ENCODE data around the gene ZNF423. TPM values are rescaled to one million over a fixed set of nuclear protein-coding genes. Genes with fewer than 3 reads are reported as not detected.

ZNF423 gene
- total and polyA plus RNA-seq, 2 experiments from 2014 or later, result 12.3 to 22.2 TPM

- Histone ChIP-seq H3K36me3 (no peaks in the 10 kb centered on the region), H3K27me3 (no peaks in the 10 kb centered on the region), H3K27ac (no peak overlapping the region), H3K4me1 (ENCODE audit: low read depth) (peaks cover 24% of the 10 kb centered on the region), H3K4me3 (no peak overlapping the region), H3K9me3 (ENCODE audit: low read depth) (no peaks in the 10 kb centered on the region)
- TF ChIP-seq CTCF (IDR thresholded peaks at IDR 0.05; ENCODE audit: low read depth, low read length), result no peak
- DNase-seq (ENCODE audit: low read depth in 1 of 2, low spot score in 1 of 2), result no peak
Measured at GRCh38 chr16:49833796-49834530, 21.9 kb downstream of the ZNF423 start.

DNA sequence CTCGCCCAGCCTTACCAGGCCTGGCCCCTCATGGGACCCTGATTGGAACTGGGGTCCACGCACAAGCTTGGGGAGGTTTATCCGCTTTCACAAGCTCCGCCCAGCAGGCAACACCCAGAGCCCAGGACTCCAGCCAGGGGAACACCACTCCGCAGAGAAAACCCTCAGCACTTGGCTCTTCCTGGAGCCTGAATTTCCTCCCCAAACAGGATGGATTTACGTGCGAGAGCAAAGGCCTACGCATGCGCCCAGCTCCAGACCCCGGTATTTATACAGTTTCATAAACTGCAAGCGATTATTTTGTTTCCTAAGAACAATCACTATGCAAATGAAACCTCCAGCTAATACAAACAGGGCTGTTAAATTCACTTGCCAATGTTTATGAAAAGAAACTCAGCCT is 22.8 kb downstream of the ZNF423 start:
- Histone ChIP-seq H3K27me3 (no peaks in the 10 kb centered on the region), H3K36me3 (no peaks in the 10 kb centered on the region), H3K9me3 (ENCODE audit: low read depth) (no peaks in the 10 kb centered on the region), H3K4me3 (no peak overlapping the region), H3K4me1 (ENCODE audit: low read depth) (peaks cover 27% of the 10 kb centered on the region), H3K27ac (no peak overlapping the region)
- peak in 1 of 2 donors; percentile 69 for DNase-seq (ENCODE audit: low read depth in 1 of 2, low spot score in 1 of 2)
- TF ChIP-seq CTCF (IDR thresholded peaks at IDR 0.05; ENCODE audit: low read depth, low read length), result no peak

DNA sequence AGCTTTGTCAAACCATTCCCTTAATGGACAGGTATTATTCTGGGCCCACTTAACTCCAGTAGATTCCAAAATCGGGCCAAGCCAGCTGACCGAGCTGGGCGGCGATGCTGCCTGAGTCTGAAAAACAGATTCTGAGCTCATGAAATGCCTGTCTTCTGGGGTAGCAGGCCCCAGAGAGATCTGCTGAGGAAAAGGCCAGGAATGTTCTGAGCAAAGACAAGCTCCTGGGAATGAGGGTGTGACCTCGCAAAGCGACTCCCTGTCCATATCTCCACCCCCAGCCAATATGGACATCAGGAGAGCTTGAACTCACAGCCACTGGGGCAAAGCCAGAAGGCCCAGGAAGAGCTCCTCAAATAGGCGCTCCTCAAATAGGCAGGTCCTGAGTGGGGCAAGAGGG is 23.7 kb downstream of the ZNF423 start:
- TF ChIP-seq CTCF (IDR thresholded peaks at IDR 0.05; ENCODE audit: low read depth, low read length), result no peak
- Histone ChIP-seq H3K36me3 (no peaks in the 10 kb centered on the region), H3K4me1 (ENCODE audit: low read depth) (peaks cover 32% of the 10 kb centered on the region), H3K4me3 (no peak overlapping the region), H3K27me3 (no peaks in the 10 kb centered on the region), H3K27ac (no peak overlapping the region), H3K9me3 (ENCODE audit: low read depth) (no peaks in the 10 kb centered on the region)
- DNase-seq (ENCODE audit: low read depth in 1 of 2, low spot score in 1 of 2), result no peak

DNA sequence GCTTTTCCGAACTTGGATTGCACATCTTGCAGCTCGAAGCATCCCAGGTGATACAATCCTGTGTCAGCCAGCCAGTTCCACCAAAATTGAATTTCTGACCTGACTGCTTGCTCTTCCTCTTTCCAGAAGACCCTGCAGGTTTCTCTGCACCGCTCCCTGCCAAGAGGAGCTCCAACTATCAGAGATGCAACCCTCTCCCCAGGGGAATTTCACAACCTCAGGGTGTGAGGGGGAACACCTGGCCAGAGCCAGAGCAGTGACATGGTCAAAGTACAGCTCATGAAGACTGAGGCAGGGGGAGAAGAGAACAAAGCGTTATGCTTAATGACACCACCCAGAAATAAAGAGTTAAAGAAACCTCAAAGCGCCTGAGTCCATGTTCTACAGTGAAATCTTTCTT is 25.0 kb downstream of the ZNF423 start:
- no peak for DNase-seq (ENCODE audit: low read depth in 1 of 2, low spot score in 1 of 2)
- no peaks in the 10 kb centered on the region for H3K9me3 ChIP-seq (ENCODE audit: low read depth)
- peaks cover 27% of the 10 kb centered on the region for H3K4me1 ChIP-seq (ENCODE audit: low read depth)
- H3K27me3 ChIP-seq, result no peaks in the 10 kb centered on the region
- TF ChIP-seq CTCF (IDR thresholded peaks at IDR 0.05; ENCODE audit: low read depth, low read length), result no peak
- no peak overlapping the region for H3K4me3 ChIP-seq
- no peaks in the 10 kb centered on the region for H3K36me3 ChIP-seq
- no peak overlapping the region for H3K27ac ChIP-seq

DNA sequence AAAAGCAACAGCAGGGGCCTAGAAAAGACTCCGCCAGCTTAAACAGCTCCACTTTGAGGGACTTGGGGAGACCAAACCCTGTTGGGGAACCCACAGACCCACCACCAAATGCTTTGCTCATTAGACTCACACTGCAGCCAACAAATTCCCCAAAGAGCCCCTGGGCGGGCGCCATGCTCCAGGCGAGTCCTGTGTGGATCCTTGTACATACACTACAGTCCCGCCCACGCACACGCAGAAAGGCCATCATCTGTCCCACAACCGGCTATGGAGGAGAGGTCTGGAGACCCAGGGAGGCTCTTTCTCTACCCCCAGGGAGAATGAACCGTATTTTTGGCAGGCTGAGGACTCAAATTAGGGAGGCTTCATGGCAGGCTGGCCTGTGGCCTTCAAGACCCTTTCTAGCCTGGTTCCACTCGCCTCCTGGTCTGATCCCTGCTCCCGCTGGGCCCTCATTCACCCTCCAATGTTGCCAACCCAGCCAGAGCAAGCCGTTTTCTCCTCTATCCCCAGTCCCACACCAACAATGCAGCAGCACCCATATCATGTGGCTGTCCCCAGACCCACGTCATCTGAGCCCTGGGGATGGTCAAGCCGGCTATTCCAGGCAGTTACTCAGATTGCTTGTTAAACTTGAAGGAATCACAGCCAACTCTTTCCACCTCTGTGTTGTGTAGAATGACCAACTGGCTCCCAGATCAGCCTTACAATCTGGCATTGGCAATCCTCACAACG is 27.2 kb downstream of the ZNF423 start:
- Histone ChIP-seq H3K9me3 (ENCODE audit: low read depth) (no peaks in the 10 kb centered on the region), H3K27me3 (no peaks in the 10 kb centered on the region), H3K4me1 (ENCODE audit: low read depth) (peaks cover 9% of the 10 kb centered on the region), H3K36me3 (no peaks in the 10 kb centered on the region), H3K27ac (no peak overlapping the region), H3K4me3 (no peak overlapping the region)
- no peak for DNase-seq (ENCODE audit: low read depth in 1 of 2, low spot score in 1 of 2)
- no peak for TF ChIP-seq CTCF (IDR thresholded peaks at IDR 0.05; ENCODE audit: low read depth, low read length)
